NCI-H1417 (cell line): ENCODE measurements around the gene MEFV.
"Not testable (repeated sequence)": the region's sequence is repeated elsewhere in the genome, so short reads cannot be mapped to it uniquely, and the experiment has no call there.

Source experiments
- DNase-seq, 3 experiments: peaks; one replicate each; lab custom pipeline; 2025; lab: John Stamatoyannopoulos, UW

Gene MEFV

DNA sequence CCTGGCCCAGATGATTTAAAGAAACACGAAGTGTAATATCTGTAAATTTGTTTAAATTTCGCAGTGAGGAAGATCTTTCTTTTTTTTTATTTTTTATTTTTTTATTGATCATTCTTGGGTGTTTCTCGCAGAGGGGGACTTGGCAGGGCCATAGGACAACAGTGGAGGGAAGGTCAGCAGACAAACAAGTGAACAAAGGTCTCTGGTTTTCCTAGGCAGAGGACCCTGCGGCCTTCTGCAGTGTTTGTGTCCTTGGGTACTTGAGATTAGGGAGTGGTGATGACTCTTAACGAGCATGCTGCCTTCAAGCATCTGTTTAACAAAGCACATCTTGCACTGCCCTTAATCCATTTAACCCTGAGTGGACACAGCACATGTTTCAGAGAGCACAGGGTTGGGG is 14.3 kb upstream of the MEFV start:
- not testable (repeated sequence) for DNase-seq

DNA sequence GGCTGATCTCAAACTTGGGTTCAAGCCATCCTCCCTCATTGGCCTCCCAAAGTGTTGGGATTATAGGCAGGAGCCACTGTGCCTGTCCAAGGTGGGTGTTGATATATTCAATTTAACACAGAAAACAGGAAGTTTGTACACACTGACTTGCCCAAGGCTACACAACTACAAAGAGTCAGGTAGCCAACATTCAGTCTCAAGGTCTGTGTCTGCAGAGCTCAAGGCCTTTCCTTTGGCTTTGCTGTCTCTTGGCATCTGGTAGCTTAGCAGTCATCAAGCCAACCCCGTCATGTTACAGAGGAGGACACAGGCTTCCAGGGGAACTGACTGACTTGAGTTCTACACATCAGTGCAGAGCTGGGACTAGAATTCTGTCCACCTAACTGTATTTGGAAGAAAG is 11.9 kb upstream of the MEFV start:
- DNase-seq: no peak

DNA sequence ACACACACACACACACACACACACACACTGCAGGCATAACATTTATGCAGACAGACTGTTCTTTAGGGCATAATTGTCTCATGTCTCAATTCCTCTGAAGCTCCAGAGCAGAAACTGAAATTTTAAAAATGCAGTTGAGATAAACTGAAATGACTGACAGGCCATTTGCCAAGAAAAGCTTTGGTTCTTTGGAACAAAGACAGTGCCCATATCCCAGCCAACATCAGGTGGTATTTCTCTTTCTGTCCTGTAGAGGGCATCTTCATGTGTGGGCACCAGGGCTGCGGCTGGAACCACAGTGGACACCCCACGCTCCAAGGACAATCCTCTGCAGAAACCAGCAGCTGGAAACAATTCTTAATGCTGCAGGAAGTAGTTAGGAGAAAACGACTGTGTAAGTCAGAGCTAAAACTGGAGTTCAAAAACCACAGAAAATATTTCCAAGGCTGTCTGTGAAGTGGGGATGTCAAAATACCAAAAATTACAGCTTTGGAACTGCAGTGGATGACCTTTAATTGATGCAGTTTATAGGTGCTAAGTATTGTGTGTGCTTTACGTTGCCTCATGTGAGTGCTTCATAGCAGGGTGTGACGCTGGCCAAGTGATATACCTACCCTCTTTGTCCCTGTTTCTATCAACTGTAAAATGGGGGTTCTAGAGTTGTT is 10.6 kb upstream of the MEFV start:
- peak in 1 of 3 experiments; percentile 39 for DNase-seq

DNA sequence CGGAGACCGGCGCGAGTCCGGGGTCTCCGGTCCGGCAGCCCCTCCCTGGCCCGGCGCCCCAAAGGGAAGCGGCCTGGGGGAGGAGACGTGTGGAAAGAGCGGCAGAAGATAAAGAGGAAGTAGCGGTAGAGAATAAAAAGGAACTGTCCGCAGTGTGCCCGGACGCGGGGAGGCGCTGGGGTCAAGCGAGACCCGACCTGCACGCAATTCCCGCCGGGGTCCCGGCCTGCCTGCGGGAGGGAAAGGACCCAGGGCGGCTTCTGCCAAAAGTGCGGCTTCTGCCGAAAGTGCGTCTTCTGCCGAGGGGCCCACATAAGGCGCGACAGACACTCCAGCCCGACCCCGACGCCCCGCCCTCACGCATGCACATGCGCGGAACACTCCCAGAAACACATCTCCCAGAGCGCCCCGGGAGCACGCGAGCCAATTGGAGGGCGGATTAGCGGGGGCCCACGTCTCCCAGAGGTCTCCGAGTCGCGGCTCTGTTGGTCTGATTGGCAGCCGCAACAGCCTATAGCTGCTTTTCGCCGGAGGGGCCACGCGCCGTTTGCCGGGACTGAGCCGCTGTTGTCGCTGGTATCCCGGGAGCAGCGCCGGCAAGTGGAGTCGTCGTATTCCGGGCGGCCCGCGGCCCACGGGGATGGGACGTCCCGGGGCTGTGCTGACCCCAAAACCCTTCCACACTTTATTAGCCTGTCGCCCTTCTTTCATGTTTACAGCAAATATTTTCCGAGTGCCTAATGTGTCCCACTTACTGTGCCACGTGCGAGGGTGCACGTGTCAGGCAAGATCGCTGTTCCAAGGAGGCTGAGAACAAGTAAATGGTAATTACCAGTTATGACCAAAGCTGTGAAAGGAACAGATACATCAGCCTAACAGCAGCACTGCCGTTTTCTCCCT is 8.0 kb upstream of the MEFV start:
- DNase-seq: peak; percentile 95 to 99 (median 98)

DNA sequence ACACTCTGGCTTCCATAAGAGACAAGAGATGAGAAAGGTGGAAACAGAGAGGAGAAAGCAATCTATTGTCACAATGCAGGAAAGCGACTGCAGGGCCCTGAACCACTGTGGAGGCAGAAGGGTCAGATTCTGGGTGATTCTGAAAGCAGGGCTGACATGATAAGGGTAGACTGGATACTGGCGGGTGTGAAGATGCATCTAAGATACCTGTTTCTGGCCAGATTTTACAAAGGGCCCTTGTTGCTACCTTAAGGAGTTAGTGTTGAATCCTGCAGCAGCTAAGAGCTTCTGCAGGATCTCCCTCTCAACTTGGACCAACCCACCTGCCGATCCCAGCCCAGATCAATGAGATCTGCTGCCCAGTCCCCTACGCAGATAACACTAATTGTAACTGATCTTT is 6.1 kb upstream of the MEFV start:
- no peak for DNase-seq

DNA sequence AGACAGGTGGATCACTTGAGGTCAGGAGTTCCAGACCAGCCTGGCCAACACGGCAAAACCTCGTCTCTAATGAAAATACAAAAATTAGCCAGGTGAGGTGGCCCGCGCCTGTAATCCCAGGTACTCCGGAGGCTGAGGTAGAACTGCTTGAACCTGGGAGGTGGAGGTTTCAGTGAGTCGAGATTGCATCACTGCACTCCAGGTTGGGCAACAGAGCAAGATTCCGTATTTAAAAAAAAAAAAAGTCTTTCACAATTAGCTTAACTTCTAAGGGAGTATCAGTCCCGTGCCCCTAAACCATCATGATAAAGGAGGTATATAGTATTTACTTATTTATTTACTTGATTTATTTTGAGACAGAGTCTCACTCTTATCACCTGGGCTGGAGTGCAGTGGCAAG is 3.4 kb upstream of the MEFV start:
- DNase-seq: no peak

DNA sequence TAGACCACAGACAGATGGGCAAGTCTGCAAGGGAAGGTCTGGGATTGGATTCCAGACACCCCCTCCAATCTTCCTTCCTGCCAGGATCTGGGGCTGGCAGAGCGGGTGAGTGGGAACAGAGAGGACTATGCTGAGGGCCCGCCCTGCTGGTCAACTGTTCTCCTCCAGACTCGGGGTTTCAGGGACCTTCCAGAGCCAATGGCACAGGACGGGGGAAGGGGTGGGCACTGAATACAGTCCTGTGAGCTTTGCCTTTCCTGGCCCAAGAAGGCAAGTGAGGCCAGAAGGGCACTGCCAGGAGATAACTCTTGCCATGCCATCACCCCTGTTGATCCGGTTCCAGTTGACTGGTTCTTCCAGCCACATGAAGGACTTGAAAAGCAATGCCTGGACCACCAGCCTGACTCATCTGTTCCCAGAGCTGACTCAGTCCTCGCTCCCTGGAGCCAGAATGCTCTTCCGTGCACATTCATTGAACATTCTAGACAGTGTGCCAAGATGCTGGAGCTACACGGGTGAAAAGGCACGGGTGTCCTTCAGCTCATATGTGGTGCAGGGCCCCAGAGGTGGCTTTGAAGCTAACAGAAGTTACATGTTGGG is 533 bp upstream of the MEFV start:
- no peak for DNase-seq

DNA sequence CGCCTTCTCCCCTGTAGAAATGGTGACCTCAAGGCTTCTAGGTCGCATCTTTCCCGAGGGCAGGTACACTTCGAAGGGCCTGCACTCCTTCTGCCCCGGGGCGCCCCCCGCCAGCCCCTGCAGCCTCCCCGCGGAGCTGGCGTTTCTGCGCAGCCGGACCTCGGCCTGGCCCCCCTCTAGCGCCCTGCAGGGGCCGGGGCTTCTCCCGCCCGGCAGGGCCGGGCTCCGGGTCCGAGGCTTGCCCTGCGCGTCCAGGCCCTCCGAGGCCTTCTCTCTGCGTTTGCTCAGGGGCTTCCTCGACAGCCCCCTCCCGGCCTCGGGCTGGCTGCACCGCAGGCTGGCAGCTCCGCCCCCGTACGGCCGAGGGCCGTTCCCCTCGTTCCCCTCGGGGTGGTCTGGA is 2.1 kb downstream of the MEFV start:
- no peak for DNase-seq

DNA sequence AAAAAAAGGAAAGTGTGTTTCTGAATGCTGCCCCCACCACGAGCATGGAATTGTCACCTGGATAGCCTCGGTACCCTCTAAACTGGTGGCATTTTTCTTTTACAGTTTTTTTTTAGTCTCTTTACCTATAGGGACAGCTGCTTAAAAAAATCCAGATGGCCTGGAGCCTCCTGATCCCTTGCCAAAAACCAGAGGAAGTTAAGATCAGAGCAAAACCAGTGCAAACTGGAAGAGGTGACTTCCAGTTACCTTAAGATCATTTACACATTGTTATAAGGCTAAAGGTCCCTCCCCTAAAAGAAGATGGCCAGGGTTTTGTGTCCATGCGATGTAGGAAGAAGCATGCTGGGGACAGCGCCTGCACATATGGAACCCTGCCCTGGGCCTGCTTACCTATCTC is 3.5 kb downstream of the MEFV start:
- DNase-seq: no peak

DNA sequence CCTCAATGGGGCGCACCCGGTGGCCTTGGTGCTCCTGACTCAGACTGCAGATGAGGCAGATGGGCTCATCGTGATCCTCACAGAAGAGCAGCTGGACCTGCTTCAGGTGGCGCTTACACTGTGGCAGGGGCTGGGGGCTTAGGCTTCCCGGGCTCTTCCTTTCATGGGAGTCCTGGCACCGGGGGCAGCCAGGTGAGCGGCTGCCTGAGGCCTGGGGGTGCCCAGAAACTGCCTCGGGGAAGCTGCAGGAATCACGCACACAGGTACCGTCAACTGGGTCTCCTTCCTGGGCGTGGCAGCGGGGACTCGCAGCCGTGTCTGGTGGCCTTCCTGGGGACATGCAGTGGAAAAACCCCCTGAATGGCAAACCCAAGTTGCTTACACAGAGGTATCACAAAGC is 7.0 kb downstream of the MEFV start:
- no peak for DNase-seq

DNA sequence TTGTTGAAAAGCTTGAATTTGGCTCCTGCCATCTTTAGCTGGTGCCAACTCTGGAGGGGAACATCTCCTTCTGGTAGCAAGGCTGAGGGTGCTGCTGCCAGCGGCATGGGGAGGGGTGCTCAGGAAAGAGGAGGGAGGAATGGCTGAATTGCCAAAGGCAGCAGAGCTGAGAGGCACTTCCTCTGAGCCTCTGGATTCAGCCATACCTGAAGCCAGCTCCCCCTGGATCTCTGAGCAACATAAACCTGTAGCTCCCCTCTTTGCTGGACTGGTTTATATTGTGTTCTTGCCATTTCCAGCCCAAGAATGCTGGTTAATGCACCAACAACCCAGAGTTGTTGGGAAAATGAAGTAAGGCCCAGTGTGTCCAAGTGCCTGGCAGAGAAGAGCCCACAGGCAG is 7.4 kb downstream of the MEFV start:
- no peak for DNase-seq

DNA sequence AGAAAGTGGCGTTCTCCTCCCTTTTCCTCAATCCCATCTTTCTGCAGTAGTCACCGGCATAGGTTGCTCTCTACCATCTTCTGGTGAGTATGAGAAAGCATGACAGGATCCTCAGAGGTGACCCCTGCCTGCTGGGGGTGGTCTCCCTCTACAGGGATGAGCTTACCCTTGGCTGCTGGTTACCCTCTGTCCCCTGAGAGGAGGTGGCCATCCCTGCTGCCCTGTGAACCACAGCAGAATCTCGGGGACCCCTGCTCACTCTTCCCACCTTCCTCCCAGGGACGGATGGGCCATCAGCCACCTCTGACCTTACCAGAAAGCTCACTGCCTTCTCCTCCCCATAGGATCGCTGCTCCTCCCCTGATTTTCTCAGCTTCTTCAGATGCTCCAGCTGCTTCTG is 7.8 kb downstream of the MEFV start:
- no peak for DNase-seq

DNA sequence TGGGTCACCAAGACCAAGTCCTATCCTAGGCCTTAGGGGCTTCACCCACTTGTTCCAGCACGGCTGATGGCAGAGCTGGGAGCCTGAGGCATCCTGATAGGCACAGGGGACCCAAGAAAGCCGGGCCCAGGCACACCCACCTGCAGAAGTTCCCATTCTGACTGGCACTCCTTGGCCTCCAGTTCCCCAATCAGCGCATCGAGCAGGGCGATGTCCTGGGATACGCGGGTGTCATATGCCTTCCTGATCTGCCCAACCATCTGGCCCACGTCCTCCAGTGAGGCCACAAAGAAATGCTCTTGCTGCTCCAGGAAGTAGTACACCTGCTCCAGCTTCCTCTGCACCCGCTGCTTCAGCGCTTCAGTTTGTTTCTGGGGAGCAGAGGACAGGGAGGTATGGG is 9.6 kb downstream of the MEFV start:
- no peak for DNase-seq

DNA sequence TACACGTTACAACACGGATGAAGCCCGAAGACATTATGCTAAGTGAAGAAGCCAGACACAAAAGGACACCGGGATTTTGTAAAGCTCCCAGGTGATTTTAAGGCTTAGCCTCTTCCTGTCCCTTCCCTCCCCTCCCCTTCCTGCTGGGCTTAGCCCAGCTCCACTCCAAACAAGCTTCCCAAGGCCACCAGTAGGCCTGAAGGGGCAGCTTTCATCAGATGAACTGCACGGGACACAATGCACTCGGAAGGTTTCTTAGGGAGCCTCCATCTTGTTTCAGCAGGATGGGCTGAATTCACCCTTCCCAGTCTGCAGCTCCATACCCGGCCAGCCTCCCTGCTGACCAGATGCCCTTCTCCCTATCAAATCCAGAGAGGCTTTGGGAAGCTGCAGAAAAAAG is 10.4 kb downstream of the MEFV start:
- no peak for DNase-seq

DNA sequence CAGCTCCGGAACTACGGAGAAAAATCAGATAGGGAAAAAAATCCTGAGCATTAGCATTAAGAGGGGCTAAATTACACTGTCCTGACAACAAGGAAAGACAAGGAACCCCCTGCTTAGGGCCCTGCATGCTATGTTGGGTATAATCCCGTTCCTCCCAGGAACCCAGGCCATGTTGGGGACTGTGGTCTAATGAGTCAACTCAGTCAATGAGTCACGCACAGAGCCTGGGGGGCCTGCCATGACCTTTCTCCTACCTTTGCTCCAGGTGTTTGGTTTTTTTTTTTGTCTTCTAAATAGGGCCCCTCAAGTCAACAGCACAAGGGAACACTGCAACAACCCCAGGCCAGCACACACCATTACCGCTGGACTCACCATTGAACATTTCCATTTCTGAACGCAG is 12.6 kb downstream of the MEFV start:
- no peak for DNase-seq

DNA sequence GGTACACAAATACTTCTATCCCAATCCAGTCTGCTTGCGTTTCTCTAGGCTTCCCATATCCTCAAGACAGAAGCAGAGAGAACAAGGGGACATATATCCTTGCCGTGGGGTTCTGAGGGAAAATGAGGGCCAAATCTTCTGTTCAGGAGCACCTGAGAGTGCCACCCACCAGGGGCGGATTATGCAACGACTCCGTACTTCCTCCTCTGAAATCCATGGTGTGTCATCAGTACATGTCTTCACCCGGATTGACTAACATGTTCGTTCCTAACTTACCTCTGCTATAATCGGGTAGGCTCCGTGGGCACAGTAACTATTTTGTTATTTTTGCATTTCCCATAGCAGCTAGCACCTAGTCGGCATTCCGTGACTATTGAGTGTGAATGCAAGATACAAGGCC is 13.7 kb downstream of the MEFV start:
- no peak for DNase-seq

DNA sequence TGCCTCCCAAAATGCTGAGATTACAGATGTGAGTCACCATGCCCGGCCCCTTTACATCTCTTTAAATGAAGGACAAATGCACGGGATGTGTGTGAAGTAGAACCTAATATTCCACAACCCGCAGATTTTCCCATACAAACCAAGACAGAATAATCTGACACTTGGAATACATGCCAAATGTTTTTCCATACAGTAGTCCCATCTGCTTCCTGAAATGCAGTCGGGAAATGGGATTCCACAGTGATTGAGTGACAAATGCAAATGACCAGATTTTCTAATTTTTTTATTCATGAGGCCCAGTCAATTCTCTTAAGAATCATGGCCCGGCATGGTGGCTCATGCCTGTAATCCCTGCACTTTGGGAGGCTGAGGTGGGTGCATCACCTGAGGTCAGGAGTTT is 14.7 kb downstream of the MEFV start:
- DNase-seq: no peak

DNA sequence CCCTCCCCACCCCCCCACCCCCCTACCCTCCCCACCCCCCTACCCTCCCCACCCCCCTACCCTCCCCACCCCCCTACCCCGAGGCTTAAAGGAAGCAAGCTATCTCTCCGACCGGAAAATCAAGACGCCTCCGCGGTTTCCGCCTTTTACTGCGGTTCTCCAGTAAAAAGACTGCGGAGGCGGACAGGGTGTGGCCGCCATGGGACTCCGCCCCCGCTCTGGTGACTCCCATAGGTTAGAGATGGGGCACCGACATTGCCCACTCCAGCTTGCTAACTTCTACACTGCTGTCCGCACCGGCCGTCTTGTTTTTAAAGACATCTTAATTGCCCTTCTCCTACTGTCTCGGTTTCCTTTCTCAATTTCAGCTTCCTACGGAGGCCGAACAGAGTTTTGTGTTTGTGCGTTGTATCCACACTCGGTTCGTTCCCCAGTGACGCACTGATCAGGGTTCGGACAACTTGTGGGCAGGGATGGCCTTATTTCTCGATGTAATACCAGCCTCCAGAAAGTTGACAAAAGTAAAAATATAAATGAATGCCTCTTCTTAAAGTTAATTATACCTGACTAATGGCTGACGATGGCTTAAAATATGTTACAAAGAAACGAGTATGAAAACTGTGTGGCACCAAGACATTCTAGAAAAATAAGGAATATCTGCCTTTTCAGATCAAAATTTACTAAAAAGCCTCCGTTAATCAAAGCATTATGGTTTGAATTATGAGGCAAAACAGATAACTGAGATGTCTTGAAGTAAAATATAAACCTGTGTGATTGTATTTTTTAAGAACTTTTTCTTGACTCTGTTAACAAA is 20.4 kb downstream of the MEFV start:
- DNase-seq: no peak

DNA sequence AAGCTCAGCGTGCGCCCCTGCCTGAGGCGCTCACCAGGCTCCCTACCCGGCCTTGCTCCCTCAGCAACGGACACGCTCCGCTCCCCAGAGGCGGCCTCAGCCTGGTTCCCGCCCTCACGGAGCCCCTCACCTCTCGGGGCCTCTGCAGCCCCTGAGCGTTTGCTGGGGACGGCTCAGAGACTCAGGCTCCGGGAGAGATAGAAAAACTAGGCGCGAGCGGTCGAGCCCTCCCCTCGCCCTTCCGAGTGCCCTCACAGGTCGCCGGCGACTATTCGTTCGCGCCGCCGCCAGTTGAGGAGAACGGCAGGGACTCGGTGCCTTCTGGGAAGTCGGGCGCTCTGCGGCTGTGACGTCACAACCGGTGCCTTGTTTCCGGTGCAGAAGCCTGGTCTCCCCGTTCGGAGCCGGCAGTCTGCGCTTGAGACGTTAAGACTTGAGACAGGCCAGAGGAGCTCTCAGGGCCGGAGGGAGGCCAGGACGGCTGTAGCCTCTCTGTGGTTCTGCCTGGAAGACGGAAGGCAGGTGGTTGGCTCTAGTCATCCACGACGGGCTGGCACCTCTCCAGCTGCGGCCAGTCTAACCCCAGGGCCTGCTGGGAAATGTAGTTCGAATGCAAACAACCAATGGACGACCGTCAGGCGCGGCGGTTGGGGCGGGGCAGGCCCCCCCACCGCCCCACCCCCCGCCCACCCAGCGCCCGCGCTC is 21.4 kb downstream of the MEFV start, which contains the start of gene ZNF200:
ZNF200 (minus strand) TSS at position 302 of the 705 bp plus-strand sequence. CDS start 1,403 bp downstream, outside the sequence.
- DNase-seq: peak; percentile 94 to 97 (median 96)

DNA sequence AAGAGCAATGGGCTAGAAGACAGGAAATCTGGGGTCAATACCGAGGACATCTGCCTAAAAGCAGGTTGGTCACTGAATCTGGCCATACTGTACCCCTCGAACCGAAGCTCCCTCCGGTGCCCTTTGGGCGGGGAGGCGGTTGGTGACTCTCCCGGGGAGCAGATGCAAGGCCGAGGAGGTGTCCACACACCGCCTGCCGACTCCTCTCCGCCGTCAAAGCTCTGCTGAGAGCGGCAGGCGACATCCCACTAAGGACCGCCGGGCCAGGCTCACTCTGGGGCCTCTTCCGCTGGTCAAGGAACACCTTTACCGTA is 21.9 kb downstream of the MEFV start:
- no peak for DNase-seq

DNA sequence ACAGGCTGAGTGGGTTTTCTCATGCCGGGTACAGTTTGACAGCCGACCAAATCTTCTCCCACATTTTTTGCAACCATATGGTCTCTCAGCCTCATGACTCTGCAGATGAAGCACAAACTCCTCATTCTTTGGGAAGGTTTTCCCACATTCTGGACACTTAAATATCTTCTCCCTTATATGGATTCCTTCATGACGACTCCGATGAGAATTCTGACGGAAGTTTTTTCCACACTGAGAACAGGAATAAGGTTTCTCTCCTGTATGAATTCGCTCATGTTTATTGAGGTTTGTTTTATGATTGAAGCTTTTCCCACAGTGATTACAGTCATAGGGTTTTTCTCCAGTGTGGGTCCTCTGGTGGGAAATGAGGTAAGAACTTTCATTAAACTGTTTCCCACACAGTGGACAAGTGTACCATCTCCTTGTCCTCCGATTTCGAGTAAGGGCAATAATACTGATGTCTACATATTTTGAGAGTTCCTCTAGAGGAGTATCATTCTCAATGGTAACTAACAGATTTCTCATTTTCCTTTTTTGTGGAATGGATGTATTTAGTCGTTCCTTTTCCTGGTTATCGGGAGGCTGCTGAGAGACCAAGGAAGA is 32.4 kb downstream of the MEFV start:
- peak in 1 of 3 experiments; percentile 16 for DNase-seq
